GM12891 (cell line): Measurements from ENCODE around the gene TLK1.

Experiments
- PAX5 ChIP-seq: IDR thresholded peaks from 2 replicates; pipeline ENCODE4 v1.6.1; 2011; ENCODE audit warnings: low read length, moderate library complexity, mild to moderate bottlenecking; ENCODE audit not compliant: insufficient read depth, severe bottlenecking
- POLR2A ChIP-seq: IDR thresholded peaks from 2 replicates; pipeline ENCODE4 v1.6.1; 2011; ENCODE audit warnings: low read depth, low read length, control low read depth
- POLR2AphosphoS5 ChIP-seq: IDR thresholded peaks from 2 replicates; pipeline ENCODE4 v1.6.1; 2011; ENCODE audit warnings: low read depth, low read length, control low read depth
- POU2F2 ChIP-seq: IDR thresholded peaks from 2 replicates; pipeline ENCODE4 v1.6.1; 2011; ENCODE audit warnings: low read depth, mild to moderate bottlenecking, control low read depth, low read length, moderate library complexity
- SPI1 ChIP-seq: IDR thresholded peaks from 2 replicates; pipeline ENCODE4 v1.6.1; 2011; ENCODE audit warnings: low read depth, low read length, control low read depth
- TAF1 ChIP-seq: IDR thresholded peaks from 2 replicates; pipeline ENCODE4 v1.6.1; 2011; ENCODE audit warnings: low read depth, low read length, control low read depth

DNA sequence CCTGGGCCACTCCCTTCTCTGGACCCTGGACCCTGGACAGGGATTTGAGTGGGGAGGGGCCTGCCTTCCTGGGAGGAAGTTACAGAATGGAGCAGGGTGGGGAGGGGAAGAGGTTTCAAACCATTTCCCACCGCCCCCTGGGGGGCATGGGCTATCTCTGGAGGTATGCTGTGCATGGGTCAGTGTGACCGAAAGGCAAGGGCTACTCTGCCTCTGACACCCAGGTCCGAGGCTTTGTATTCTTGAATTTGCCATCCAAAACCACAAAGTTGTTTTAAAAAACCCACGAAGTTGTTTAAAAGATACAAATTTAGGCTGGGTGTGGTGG lies 184.8 kb downstream of the TLK1 start:
- TF ChIP-seq POLR2AphosphoS5: no peak
- TF ChIP-seq POLR2A: no peak
- TF ChIP-seq SPI1: no peak
- no peak for TF ChIP-seq POU2F2
- no peak for TF ChIP-seq TAF1
- no peak for TF ChIP-seq PAX5
